Measurements from ENCODE around the gene ALDH1A1.

DNA sequence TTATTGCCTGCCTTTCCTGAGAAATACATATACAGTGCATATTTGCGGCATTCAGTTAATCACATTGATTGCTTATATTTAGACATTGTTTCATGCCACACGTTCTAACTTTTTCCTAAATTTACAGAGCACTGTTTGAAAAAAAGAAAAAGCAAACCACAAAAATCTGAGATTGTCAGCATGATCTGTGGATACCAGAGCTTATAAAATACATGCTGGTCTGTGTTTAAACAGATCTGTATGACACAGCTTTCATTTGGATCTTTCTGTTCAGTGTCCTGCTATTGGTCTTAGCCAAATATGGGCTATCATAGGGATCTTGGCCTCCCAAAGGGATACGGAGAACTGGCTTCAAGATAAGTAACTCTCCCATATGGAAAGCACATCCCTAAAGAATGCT lies 20.2 kb downstream of the ALDH1A1 start:
- TF ChIP-seq EZH2 (IDR thresholded peaks at IDR 0.05; ENCODE audit: insufficient read depth, poor library complexity, severe bottlenecking), result no peak
- TF ChIP-seq EZH2phosphoT487 (IDR thresholded peaks at IDR 0.05; ENCODE audit: insufficient read depth, low read depth), result no peak

All from GM23248 (cell line).